CD4-positive, alpha-beta T cell treated with Interleukin-17A for 4 hours (primary cell): ENCODE results near the gene GALNT4.

ENCODE experiments used
- DNase-seq: peaks from one replicate; pipeline ENCODE4 v3.0.0-alpha.2; 2020; ENCODE audit warnings: mixed read lengths

Gene GALNT4

GRCh38 chr12:89490922-89491321, 33.7 kb downstream of the GALNT4 start:
- no peak for DNase-seq

GRCh38 chr12:89486264-89486663, 38.3 kb downstream of the GALNT4 start:
- no peak for DNase-seq

DNA sequence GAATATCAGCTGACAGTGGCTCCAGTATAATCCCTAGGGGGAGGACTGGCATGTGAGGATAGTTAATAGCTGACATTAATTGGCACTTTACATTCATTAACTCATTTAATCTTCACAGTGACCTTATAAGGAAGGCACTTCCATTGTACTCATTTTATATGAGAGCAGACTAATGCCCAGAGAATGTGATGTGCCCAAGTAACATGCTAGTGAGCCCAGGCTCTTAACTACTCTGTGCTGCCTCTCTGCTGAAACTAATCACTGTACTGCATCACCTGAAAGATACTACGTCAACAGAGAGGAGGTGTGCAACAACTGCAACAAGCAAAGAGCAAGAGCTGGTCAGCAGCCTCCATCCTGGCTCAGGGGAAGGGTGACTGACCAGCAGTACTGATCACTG, 40.1 kb downstream of the GALNT4 start:
- DNase-seq, result no peak

DNA sequence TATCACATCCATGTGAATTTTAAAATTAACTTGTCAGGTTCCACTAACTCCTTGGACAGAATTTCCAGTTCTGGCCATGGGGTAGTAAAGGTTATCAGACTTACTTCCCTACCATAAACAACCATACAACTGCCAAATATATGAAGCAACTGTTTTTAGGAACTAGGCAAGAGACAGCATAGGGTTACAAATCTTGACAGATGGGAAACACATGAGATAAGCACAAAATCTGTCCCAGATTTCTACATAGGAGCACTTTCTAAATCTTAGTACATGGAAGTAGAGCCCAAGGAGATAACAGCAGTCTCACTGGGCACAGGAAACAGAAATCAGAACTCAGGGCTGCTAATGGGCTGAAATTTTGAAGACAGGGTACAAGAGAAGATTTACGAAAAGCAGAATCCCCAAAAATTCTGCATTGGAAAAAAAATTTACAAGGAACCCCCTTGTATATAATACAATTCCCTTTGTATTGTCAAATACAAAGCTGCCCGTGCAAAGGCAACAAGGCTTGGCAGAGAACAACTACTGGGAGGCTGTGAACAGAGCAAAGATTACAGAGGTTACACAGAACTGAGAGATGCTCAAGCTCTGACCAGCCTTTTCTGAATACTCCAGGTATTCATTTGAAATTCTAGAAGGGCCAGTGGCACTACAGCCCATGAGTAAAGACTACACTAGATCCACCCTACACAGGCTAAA, 43.2 kb downstream of the GALNT4 start:
- DNase-seq, result no peak

DNA sequence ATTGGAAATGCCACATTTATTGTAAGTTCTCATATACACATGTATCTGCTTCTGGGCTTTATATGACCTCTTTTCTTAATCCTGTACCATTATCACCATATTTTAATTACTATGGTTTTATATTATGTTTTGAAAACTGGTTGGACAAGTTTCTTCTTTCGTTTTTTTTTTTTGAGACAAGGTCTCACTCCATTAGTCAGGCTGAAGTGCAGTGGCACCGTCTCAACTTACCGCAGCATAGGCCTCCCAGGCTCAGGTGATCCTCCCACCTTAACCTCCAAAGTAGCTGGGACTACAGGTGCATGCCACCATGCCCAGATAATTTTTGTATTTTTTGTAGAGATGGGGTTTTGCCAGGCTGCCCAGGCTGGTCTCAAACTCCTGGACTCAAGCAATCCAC, 44.6 kb downstream of the GALNT4 start:
- no peak for DNase-seq

GRCh38 chr12:89477633-89478279, 46.8 kb downstream of the GALNT4 start:
- no peak for DNase-seq

- DNase-seq, result no peak
Observed at GRCh38 chr12:89476904-89477595, 47.5 kb downstream of the GALNT4 start.

DNA sequence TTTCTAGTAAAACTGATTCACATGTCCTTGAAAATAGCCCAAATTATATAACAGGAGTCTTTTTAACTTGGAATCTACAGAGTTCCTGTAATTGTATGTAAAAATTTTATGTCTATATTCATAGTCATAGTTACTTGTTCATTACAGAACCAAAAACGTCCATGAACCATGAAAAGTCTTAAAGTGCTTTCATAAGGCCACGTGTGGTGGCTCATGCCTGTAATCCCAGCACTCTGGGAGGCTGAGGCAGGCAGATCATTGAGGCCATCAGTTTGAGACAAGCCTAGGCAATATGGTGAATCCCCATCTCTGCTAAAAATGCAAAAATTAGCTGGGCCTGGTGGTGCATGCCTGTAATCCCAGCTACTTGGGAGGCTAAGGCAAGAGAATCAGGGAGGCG, 48.4 kb downstream of the GALNT4 start:
- DNase-seq, result no peak

GRCh38 chr12:89475203-89475990, 49.2 kb downstream of the GALNT4 start:
- DNase-seq, result no peak

- no peak for DNase-seq
Observed at GRCh38 chr12:89474615-89475014, 50.0 kb downstream of the GALNT4 start.
